WI38 (cell line): Measurements from ENCODE around the gene MAPK1.
"Not testable (repeated sequence)": the region's sequence is repeated elsewhere in the genome, so short reads cannot be mapped to it uniquely, and the experiment has no call there.

ENCODE experiments used
- H3K4me3 ChIP-seq: 2 replicates; pipeline ENCODE4 v1.5.1; 2011; ENCODE audit warnings: low read depth, mild to moderate bottlenecking, control low read depth, low read length
- CTCF ChIP-seq: IDR thresholded peaks from 2 replicates; pipeline ENCODE4 v1.5.1; 2012; ENCODE audit warnings: low read depth, mild to moderate bottlenecking, control low read depth, low read length

MAPK1 gene

GRCh38 chr22:21758091-21758864 lies 109.2 kb downstream of the MAPK1 start:
- no peak for TF ChIP-seq CTCF

GRCh38 chr22:21755851-21756284 lies 111.6 kb downstream of the MAPK1 start:
- no peak for TF ChIP-seq CTCF
- no peak overlapping the region for H3K4me3 ChIP-seq

More at GRCh38 chr22:21758091-21758864, 109.2 kb downstream of the MAPK1 start:
- no peak overlapping the region for H3K4me3 ChIP-seq

GRCh38 chr22:21754523-21754922 lies 112.9 kb downstream of the MAPK1 start:
- TF ChIP-seq CTCF, result no peak
- H3K4me3 ChIP-seq, result no peak overlapping the region

GRCh38 chr22:21753374-21754111 lies 113.9 kb downstream of the MAPK1 start:
- no peak for TF ChIP-seq CTCF

GRCh38 chr22:21752276-21752675 lies 115.2 kb downstream of the MAPK1 start:
- no peak for TF ChIP-seq CTCF
- H3K4me3 ChIP-seq, result no peak overlapping the region

More at GRCh38 chr22:21753374-21754111, 113.9 kb downstream of the MAPK1 start:
- H3K4me3 ChIP-seq, result no peak overlapping the region

- H3K4me3 ChIP-seq, result no peak overlapping the region
- TF ChIP-seq CTCF, result no peak
These were observed 121.5 kb downstream of the MAPK1 start for GRCh38 chr22:21745948-21746347.

- H3K4me3 ChIP-seq, result not testable (repeated sequence)
These were observed 122.5 kb downstream of the MAPK1 start for GRCh38 chr22:21744917-21745316.
